HCT116 (cell line): Measurements from ENCODE around the gene GALK2. TPM values are rescaled to one million over a fixed set of nuclear protein-coding genes. Genes with fewer than 3 reads are reported as not detected.

ENCODE experiments used
- ATAC-seq: fragments of 200-7000 bp; cut with Tn5 transposase; 2 replicates; pipeline ENCODE4 v1.9.1; 2020; ENCODE audit warnings: mild to moderate bottlenecking, moderate library complexity
- BruUV-seq: library from RNA; stranded (reverse); fragments of 400-500 nt; replicated peaks from 2 replicates; lab custom pipeline; 2021; lab: Mats Ljungman, UMichigan
- CTCF ChIA-PET: fragments of 300-600 bp; sonication (Branson Sonifier 250); formaldehyde crosslinking; loops from one replicate; lab custom pipeline; 2021; ENCODE audit warnings: antibody characterized with exemption; lab: Charles Lee
- POLR2A ChIA-PET: fragments of 300-600, 350-600 bp; sonication (Branson Sonifier 250); formaldehyde crosslinking; loops from one replicate; lab custom pipeline; 2021; ENCODE audit warnings: antibody characterized with exemption; lab: Charles Lee
- RAD21 ChIA-PET, 2 experiments: fragments of 300-600 bp; sonication (Branson Sonifier 250); formaldehyde crosslinking; loops; one replicate each; lab custom pipeline; 2023; ENCODE audit warnings: low total read pairs in 2 of 2; ENCODE audit not compliant: uncharacterized antibody in 2 of 2, unreplicated experiment in 2 of 2, low non-redundant PET in 1 of 2; lab: Charles Lee
- DNase-seq: peaks from one replicate; pipeline ENCODE4 v3.0.0-alpha.2; 2010; ENCODE audit warnings: low read depth, low spot score
- H2AFZ ChIP-seq: fragments of 200-600 bp; shearing (Covaris generic), sonication (generic); 2 replicates; pipeline ENCODE4 v1.6.1; 2017; ENCODE audit warnings: low read depth, mixed run types, mixed read lengths, antibody characterized with exemption, low read length; ENCODE audit not compliant: poor library complexity, severe bottlenecking
- H3K27ac ChIP-seq: 2 replicates; pipeline ENCODE4 v1.5.1; 2012; ENCODE audit warnings: low read depth, low read length
- H3K27me3 ChIP-seq: fragments of 200-600 bp; sonication (generic); 2 replicates; pipeline ENCODE4 v1.6.1; 2016; ENCODE audit warnings: mixed run types, low read length, mixed read lengths; ENCODE audit not compliant: insufficient read depth
- H3K36me3 ChIP-seq, 2 experiments: fragments of 200-500 bp in 1 of 2; fragments of 200-600 bp in 1 of 2; sonication (Bioruptor generic) in 1 of 2; sonication (generic) in 1 of 2; 2 replicates each; pipeline versions ENCODE4 v1.5.1 to v1.6.1; 2014 to 2016; ENCODE audit warnings: low read length in 2 of 2, inconsistent platforms in 1 of 2, mixed read lengths in 1 of 2, mixed run types in 1 of 2; ENCODE audit not compliant: insufficient read depth in 2 of 2, control insufficient read depth in 1 of 2
- H3K4me1 ChIP-seq, 2 experiments: fragments of 200-600 bp in 1 of 2; sonication (generic) in 1 of 2; 2 replicates each; pipeline versions ENCODE4 v1.5.1 to v1.6.1; 2012 to 2017; ENCODE audit warnings: low read length in 2 of 2, inconsistent platforms in 1 of 2, mild to moderate bottlenecking in 1 of 2, mixed read lengths in 1 of 2, mixed run types in 1 of 2, moderate library complexity in 1 of 2; ENCODE audit not compliant: insufficient read depth in 2 of 2, control insufficient read depth in 1 of 2
- H3K4me2 ChIP-seq: fragments of 200-600 bp; sonication (generic); 2 replicates; pipeline ENCODE4 v1.6.1; 2017; ENCODE audit warnings: mixed run types, low read length, mixed read lengths
- H3K4me3 ChIP-seq, 2 experiments: fragments of 200-600 bp in 1 of 2; sonication (generic) in 1 of 2; replicated peaks in 1 of 2; 2 replicates each; pipeline ENCODE4 v1.5.1; 2011 to 2016; ENCODE audit warnings: low read length in 2 of 2, control low read depth in 1 of 2, low read depth in 1 of 2, mild to moderate bottlenecking in 1 of 2, mixed read lengths in 1 of 2, mixed run types in 1 of 2
- H3K79me2 ChIP-seq: fragments of 200-600 bp; sonication (generic); 2 replicates; pipeline ENCODE4 v1.6.1; 2017; ENCODE audit warnings: mild to moderate bottlenecking, mixed run types, low read length, moderate library complexity, mixed read lengths; ENCODE audit not compliant: insufficient read depth
- H3K9ac ChIP-seq: fragments of 200-600 bp; sonication (generic); 2 replicates; pipeline ENCODE4 v1.6.1; 2016; ENCODE audit warnings: low read length, mixed read lengths
- H3K9me2 ChIP-seq: fragments of 200-600 bp; sonication (generic), shearing (Covaris generic); 2 replicates; pipeline ENCODE4 v1.6.1; 2017; ENCODE audit warnings: mixed run types, mild to moderate bottlenecking, moderate library complexity; ENCODE audit not compliant: insufficient read depth
- H3K9me3 ChIP-seq, 2 experiments: fragments of 200-500 bp in 1 of 2; fragments of 200-600 bp in 1 of 2; sonication (Bioruptor generic) in 1 of 2; sonication (generic) in 1 of 2; 2 replicates each; pipeline ENCODE4 v1.6.1; 2014 to 2017; ENCODE audit warnings: low read length in 2 of 2, mixed read lengths in 2 of 2, inconsistent platforms in 1 of 2, low read depth in 1 of 2, mild to moderate bottlenecking in 1 of 2, mixed run types in 1 of 2, moderate library complexity in 1 of 2; ENCODE audit not compliant: control insufficient read depth in 1 of 2, insufficient read depth in 1 of 2
- H4K20me1 ChIP-seq: fragments of 200-600 bp; sonication (generic), shearing (Covaris generic); 2 replicates; pipeline ENCODE4 v1.6.1; 2017; ENCODE audit warnings: mixed run types, mild to moderate bottlenecking, moderate library complexity; ENCODE audit not compliant: insufficient read depth
- ATF3 ChIP-seq: IDR thresholded peaks from 2 replicates; pipeline ENCODE4 v1.6.1; 2012
- CBX3 ChIP-seq: IDR thresholded peaks from 2 replicates; pipeline ENCODE4 v1.6.1; 2012; ENCODE audit warnings: low read depth
- ELF1 ChIP-seq: IDR thresholded peaks from 2 replicates; pipeline ENCODE4 v1.6.1; 2012; ENCODE audit warnings: low read depth, borderline replicate concordance
- EZH2 ChIP-seq: fragments of 200-600 bp; sonication (generic); IDR thresholded peaks from 2 replicates; pipeline ENCODE4 v1.6.1; 2017; ENCODE audit warnings: antibody characterized with exemption, mixed run types
- EZH2phosphoT487 ChIP-seq: fragments of 200-600 bp; IDR thresholded peaks from 2 replicates; pipeline ENCODE4 v1.6.1; 2018; ENCODE audit warnings: antibody characterized with exemption, borderline replicate concordance
- JUND ChIP-seq: IDR thresholded peaks from 2 replicates; pipeline ENCODE4 v1.6.1; 2012
- POLR2A ChIP-seq: IDR thresholded peaks from 2 replicates; pipeline ENCODE4 v1.7.0; 2011; ENCODE audit warnings: borderline replicate concordance; ENCODE audit not compliant: insufficient read depth, insufficient read length; ENCODE audit errors: extremely low read depth
- POLR2AphosphoS5 ChIP-seq: IDR thresholded peaks from 2 replicates; pipeline ENCODE4 v1.6.1; 2011; ENCODE audit warnings: mild to moderate bottlenecking, low read depth, low read length, moderate library complexity
- RAD21 ChIP-seq: IDR thresholded peaks from 2 replicates; pipeline ENCODE4 v1.6.1; 2012; ENCODE audit warnings: low read depth, mild to moderate bottlenecking
- SP1 ChIP-seq: IDR thresholded peaks from 2 replicates; pipeline ENCODE4 v1.6.1; 2012; ENCODE audit warnings: low read depth
- SRF ChIP-seq: IDR thresholded peaks from 2 replicates; pipeline ENCODE4 v1.6.1; 2012; ENCODE audit warnings: low read depth
- TCF7L2 ChIP-seq: IDR thresholded peaks from 2 replicates; pipeline ENCODE4 v1.7.0; 2011; ENCODE audit warnings: borderline replicate concordance, inconsistent platforms; ENCODE audit not compliant: insufficient read depth, insufficient read length; ENCODE audit errors: extremely low read depth
- YY1 ChIP-seq: IDR thresholded peaks from 2 replicates; pipeline ENCODE4 v1.6.1; 2011; ENCODE audit warnings: low read length, low read depth, moderate library complexity, mild to moderate bottlenecking; ENCODE audit not compliant: insufficient replicate concordance; ENCODE audit errors: extremely low read depth
- ZFX ChIP-seq: fragments of 450-650 bp; IDR thresholded peaks from 2 replicates; pipeline ENCODE4 v1.6.1; 2017
- intact Hi-C: fragments of 100-400 bp; cut with micrococcal nuclease; formaldehyde crosslinking; loops from 2 replicates; pipeline ENCODE4 v1.10.0; 2022
- total RNA-seq: library from RNA; stranded (reverse); gene quantifications from one replicate; pipeline ENCODE4 v1.2.1, GENCODE V29; 2021; ENCODE audit not compliant: unreplicated experiment
- TF ChIP-seq, protein P1 (sequence below): IDR thresholded peaks from 2 replicates; pipeline ENCODE4 v1.6.1; 2012
- TF ChIP-seq, protein P2 (sequence below): IDR thresholded peaks from 2 replicates; pipeline ENCODE4 v1.6.1; 2011; ENCODE audit warnings: mild to moderate bottlenecking, low read length, moderate library complexity; ENCODE audit not compliant: insufficient replicate concordance; ENCODE audit errors: extremely low read depth

GALK2 gene
- total RNA-seq, 1 experiment from 2014 or later = 18.7 TPM

- BruUV-seq = no TSS peak
- Histone ChIP-seq H3K79me2 (no peaks in the 10 kb centered on the region), H3K4me3 (no peak overlapping the region), H3K36me3 (no peaks in the 10 kb centered on the region; a peak in 1 of 4 replicates), H3K27ac (no peak overlapping the region), H3K4me2 (no peak overlapping the region), H3K9me3 (no peaks in the 10 kb centered on the region), H3K4me1 (no peaks in the 10 kb centered on the region), H3K9ac (no peak overlapping the region), H3K27me3 (no peaks in the 10 kb centered on the region), H3K9me2 (no peaks in the 10 kb centered on the region), H4K20me1 (no peaks in the 10 kb centered on the region), H2AFZ (no peak overlapping the region)
- RAD21 ChIA-PET = no interaction called here
- intact Hi-C loops = no loop called here
- POLR2A ChIA-PET = no interaction called here
- CTCF ChIA-PET = no interaction called here
- DNase-seq (no peak), ATAC-seq (no peak)
- TF ChIP-seq SP1 = no peak
Measured at GRCh38 chr15:49308686-49309085, 138.6 kb downstream of the GALK2 start.

GRCh38 chr15:49309889-49310288 is 139.8 kb downstream of the GALK2 start:
- Histone ChIP-seq H3K9ac (no peak overlapping the region), H3K79me2 (no peaks in the 10 kb centered on the region), H3K4me3 (no peak overlapping the region), H3K27ac (no peak overlapping the region), H3K4me2 (no peak overlapping the region), H3K9me3 (no peaks in the 10 kb centered on the region), H3K36me3 (no peaks in the 10 kb centered on the region), H3K27me3 (no peaks in the 10 kb centered on the region), H3K4me1 (no peaks in the 10 kb centered on the region), H4K20me1 (no peaks in the 10 kb centered on the region), H3K9me2 (no peaks in the 10 kb centered on the region), H2AFZ (no peak overlapping the region)
- BruUV-seq = no TSS peak
- CTCF ChIA-PET = no interaction called here
- POLR2A ChIA-PET = no interaction called here
- intact Hi-C loops = no loop called here
- RAD21 ChIA-PET = no interaction called here
- no peak for ATAC-seq
- no peak for TF ChIP-seq TCF7L2
- TF ChIP-seq SRF = no peak
- no peak for TF ChIP-seq YY1
- TF ChIP-seq ZFX = no peak
- no peak for TF ChIP-seq CBX3
- TF ChIP-seq, protein P1, sequence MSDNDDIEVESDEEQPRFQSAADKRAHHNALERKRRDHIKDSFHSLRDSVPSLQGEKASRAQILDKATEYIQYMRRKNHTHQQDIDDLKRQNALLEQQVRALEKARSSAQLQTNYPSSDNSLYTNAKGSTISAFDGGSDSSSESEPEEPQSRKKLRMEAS = no peak
- TF ChIP-seq ELF1 = no peak
- TF ChIP-seq EZH2 = no peak
- TF ChIP-seq ATF3 = no peak
- no peak for TF ChIP-seq POLR2A
- no peak for TF ChIP-seq JUND
- TF ChIP-seq RAD21 = no peak
- no peak for TF ChIP-seq EZH2phosphoT487
- no peak for TF ChIP-seq POLR2AphosphoS5
- TF ChIP-seq SP1 = no peak
- TF ChIP-seq, protein P2, sequence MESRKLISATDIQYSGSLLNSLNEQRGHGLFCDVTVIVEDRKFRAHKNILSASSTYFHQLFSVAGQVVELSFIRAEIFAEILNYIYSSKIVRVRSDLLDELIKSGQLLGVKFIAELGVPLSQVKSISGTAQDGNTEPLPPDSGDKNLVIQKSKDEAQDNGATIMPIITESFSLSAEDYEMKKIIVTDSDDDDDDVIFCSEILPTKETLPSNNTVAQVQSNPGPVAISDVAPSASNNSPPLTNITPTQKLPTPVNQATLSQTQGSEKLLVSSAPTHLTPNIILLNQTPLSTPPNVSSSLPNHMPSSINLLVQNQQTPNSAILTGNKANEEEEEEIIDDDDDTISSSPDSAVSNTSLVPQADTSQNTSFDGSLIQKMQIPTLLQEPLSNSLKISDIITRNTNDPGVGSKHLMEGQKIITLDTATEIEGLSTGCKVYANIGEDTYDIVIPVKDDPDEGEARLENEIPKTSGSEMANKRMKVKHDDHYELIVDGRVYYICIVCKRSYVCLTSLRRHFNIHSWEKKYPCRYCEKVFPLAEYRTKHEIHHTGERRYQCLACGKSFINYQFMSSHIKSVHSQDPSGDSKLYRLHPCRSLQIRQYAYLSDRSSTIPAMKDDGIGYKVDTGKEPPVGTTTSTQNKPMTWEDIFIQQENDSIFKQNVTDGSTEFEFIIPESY = no peak
- no peak for DNase-seq
